Activated CD4-positive, alpha-beta memory T cell treated with anti-CD3 and anti-CD28 coated beads for 36 hours (primary cell): ENCODE results near the gene KCNH3. TPM values are rescaled to one million over a fixed set of nuclear protein-coding genes. Genes with fewer than 3 reads are reported as not detected.

Experiments used
- CTCF ChIA-PET: fragments of 350-600 bp; sonication (Branson Sonifier 250); formaldehyde crosslinking; loops from one replicate; lab custom pipeline; 2021; ENCODE audit warnings: antibody characterized with exemption, inconsistent platforms; lab: Charles Lee
- POLR2A ChIA-PET: fragments of 350-600 bp; sonication (Branson Sonifier 250); formaldehyde crosslinking; loops from one replicate; lab custom pipeline; 2021; ENCODE audit warnings: antibody characterized with exemption; lab: Charles Lee
- DNase-seq: peaks from one replicate; pipeline ENCODE4 v3.0.0-alpha.2; 2020
- H3K27ac Mint-ChIP-seq: one replicate; pipeline ENCODE4 v1.8.0; 2021; ENCODE audit warnings: mixed read lengths
- H3K27me3 Mint-ChIP-seq: one replicate; pipeline ENCODE4 v1.8.0; 2021; ENCODE audit warnings: mixed read lengths
- H3K36me3 Mint-ChIP-seq: one replicate; pipeline ENCODE4 v1.8.0; 2021; ENCODE audit warnings: mixed read lengths
- H3K4me1 Mint-ChIP-seq: one replicate; pipeline ENCODE4 v1.8.0; 2021; ENCODE audit warnings: low read depth, mixed read lengths
- H3K4me3 Mint-ChIP-seq: one replicate; pipeline ENCODE4 v1.8.0; 2021; ENCODE audit warnings: mild to moderate bottlenecking, mixed read lengths
- H3K9me3 Mint-ChIP-seq: one replicate; pipeline ENCODE4 v1.8.0; 2021; ENCODE audit warnings: mixed read lengths
- intact Hi-C: fragments of 100-400 bp; cut with micrococcal nuclease; formaldehyde crosslinking; loops from one replicate; pipeline ENCODE4 v1.15.1; 2023
- total RNA-seq, 2 experiments: library from RNA; stranded (reverse); gene quantifications; one replicate each; pipeline ENCODE4 v1.2.3, GENCODE V29; 2021

Gene KCNH3
- total RNA-seq, 2 experiments from 2014 or later = 1.2 to 1.3 TPM

DNA sequence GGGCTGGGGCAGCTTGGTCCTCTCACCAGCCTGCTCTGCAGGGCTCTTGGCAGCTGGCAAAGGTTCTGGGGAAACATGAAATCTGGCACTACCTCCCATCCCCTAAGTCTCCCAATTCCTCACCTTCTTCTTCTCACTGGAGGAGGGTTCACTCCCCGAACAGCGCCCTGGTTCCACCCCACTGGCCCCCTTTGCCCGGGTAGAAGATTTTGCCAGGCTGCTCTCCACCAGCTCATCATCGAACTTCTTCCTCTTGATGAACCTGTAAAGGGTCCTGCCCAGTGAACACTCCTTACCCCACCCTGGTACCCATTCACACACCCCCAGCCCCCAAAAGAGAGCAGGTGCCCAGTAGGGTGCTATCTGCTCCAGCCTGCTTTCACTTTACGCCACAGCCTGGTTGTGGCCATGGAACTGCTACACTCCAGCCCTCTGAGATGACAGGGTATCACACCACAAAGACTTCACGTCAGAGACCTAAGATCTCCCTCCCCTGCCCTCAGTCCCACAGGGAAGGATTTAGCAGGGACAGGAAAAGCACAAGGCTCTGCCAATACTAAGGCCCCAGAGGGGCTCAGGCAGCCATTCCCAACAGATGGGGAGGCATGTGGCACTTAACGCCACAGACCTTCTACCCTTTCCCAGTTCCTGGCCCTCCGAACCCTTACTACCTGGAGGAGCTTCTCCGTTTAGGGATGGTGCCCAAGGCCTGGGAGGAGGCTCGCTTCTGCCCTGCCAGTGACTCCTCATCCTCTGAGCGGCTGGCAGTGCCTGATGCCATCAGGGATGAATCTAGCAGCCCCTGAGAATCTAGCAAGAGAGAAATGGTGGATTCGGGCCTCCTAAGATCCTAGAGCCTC lies 26.8 kb downstream of the KCNH3 start:
- no peak overlapping the region for H3K4me3 Mint-ChIP-seq
- DNase-seq = no peak
- no peak overlapping the region for H3K27ac Mint-ChIP-seq
- no peaks in the 10 kb centered on the region for H3K27me3 Mint-ChIP-seq
- intact Hi-C loops = no loop called here
- ChIA-PET POLR2A (no interaction called here), CTCF (interaction anchor here (0.5 to 1.6 kb wide), 4 partner anchors 14 to 207 kb away, joined by 3 to 5 read pairs (median 4); partner anchors contain the start of gene PRPF40B)
- H3K9me3 Mint-ChIP-seq = no peaks in the 10 kb centered on the region
- peaks cover 22% of the 10 kb centered on the region for H3K36me3 Mint-ChIP-seq
- peaks cover 47% of the 10 kb centered on the region for H3K4me1 Mint-ChIP-seq

DNA sequence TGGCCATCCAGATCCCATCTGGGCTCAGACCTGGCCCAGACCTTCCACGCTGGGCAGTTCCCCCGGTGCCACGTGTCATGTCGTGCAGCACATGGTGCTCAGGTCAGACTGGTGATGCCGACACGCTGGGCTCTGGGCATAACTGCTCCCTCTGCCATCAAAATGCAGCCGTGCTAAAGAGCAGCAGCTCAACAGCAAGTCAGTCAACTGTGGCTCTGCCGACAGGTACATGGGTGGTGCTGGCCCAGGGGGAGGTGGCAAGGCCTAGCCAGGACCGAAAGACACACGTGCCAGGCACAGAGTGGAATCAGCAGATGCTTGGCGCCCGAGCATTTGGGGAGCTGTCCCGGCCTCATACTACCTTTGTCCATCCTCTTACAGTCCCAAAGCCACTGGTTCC lies 27.5 kb downstream of the KCNH3 start:
- ChIA-PET POLR2A (interaction anchor here (1.7 kb wide), 1 partner anchor 13 kb away, joined by 7 read pairs; no protein-coding TSS in a partner anchor), CTCF (interaction anchor here (0.5 to 1.1 kb wide), 2 partner anchors 19 to 56 kb away, joined by 3 read pairs; no protein-coding TSS in a partner anchor)
- Mint-ChIP-seq H3K4me3 (no peak overlapping the region), H3K27ac (no peak overlapping the region), H3K27me3 (no peaks in the 10 kb centered on the region), H3K36me3 (peaks cover 18% of the 10 kb centered on the region), H3K4me1 (peaks cover 46% of the 10 kb centered on the region), H3K9me3 (no peaks in the 10 kb centered on the region)
- DNase-seq = no peak
- intact Hi-C loops = no loop called here

DNA sequence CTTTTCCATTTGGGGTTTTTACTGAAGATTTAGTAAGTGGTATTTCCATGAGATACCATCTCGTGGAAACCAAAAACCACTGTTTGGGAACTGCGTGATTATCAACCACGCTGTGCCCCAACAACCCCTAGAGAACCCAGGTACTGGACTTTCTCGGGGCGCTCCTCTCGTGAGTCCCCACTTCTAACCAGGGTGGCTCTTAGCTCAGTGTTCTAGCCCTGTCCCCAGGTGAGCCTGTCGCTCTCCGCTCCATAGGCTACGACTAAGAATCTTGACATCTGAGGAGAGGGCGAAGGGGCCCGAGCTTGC lies 28.4 kb downstream of the KCNH3 start:
- Mint-ChIP-seq H3K27me3 (no peaks in the 10 kb centered on the region), H3K36me3 (peaks cover 15% of the 10 kb centered on the region), H3K27ac (peak overlapping the region; percentile 96), H3K4me1 (peaks cover 47% of the 10 kb centered on the region), H3K9me3 (no peaks in the 10 kb centered on the region), H3K4me3 (peak overlapping the region; percentile 98)
- ChIA-PET CTCF (interaction anchor here (0.7 to 1.5 kb wide), 7 partner anchors 13 to 219 kb away, joined by 3 to 7 read pairs (median 4); partner anchors contain the start of gene PRPF40B), POLR2A (interaction anchor here (0.5 to 2.5 kb wide), 6 partner anchors 14 to 427 kb away, joined by 3 to 7 read pairs (median 4); partner anchors contain the start of genes FMNL3 and SPATS2)
- no peak for DNase-seq
- intact Hi-C loops = no loop called here

DNA sequence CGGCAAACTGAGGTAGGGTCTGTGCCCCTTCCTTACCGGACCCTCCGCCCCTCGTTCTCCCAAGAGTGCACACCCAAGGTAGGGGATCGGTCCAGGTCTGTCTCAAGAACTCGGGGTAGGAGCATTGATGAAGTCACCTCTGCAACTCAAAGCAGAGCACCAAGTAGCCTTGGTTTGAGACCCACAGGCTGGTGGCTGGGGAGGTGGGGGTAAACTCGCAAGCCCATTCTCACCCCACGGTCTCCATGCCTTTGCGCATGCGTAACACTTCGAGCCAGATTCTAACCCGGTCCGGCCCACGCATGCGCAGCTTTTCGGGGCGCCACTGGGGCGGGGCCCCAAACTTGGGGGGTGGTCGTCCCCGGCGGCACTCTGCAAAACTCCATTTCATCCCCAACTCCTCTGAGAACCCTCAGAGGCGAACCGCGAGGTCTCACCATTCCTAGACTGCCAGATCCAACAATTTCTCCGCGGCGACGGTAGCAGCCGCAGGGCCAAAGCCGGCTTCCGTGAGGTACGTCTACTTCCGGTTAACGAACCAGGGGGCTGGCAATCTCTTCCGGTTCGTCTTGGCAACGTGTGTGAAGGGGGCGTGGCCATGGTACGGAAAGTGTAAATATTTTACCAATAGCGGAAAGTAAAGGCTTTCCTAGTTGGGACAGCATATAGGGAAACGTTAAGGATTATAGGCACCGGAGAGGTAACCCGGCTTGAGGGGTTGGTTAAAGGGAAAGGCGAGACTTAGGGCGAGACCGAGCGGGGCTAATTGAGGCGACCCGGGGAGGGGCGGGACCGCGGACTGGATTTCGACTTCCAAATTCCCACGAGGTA lies 29.0 kb downstream of the KCNH3 start, which contains the start of gene MCRS1:
Gene MCRS1, minus strand, starts transcription at position 532 of the 831 bp plus-strand sequence. CDS start 1,411 bp downstream, outside the sequence.
- peaks cover 11% of the 10 kb centered on the region for H3K36me3 Mint-ChIP-seq
- POLR2A ChIA-PET = interaction anchor here (0.5 to 2.5 kb wide), 5 partner anchors 15 to 315 kb away, joined by 3 to 7 read pairs (median 4); partner anchors contain the start of genes FMNL3 and SPATS2

DNA sequence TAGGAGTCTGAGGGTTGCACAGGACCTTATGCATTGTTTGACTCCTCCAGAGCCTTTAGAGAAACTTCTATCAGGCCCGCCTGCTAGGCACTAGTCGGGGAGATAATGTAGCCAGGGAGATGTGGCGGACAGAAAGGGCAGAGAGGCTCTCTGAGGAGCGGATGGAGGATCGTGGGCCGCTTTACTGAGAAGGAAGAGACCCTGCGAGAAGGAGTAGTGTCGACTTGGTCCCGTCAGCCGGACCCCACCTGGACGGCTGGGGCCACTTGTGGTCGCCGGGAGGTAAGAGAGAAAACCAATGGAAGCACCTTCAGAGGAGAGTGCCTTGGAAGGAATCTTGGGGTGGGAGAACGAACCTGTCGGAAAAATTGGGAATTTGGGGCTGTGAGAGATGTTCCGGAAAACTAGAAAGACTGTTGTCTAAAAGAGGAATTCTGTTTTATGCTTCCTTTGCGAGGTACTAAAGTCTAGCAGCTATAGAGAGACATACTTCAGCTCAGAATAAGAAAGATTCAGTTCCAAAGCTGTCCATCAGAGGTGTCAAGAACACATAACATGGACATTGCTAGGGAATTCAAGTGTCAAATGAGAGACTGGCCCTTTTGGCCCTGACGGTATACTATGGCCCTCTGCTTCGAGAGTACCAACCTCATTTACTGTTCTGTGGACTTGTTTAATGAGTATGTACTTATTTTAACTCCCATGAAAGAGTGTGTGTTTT lies 29.8 kb downstream of the KCNH3 start:
- peak overlapping the region; percentile 98 for H3K4me3 Mint-ChIP-seq
- POLR2A ChIA-PET = interaction anchor here (2.5 kb wide), 1 partner anchor 202 kb away, joined by 5 read pairs; the partner anchor contains the start of gene SPATS2
- peaks cover 47% of the 10 kb centered on the region for H3K4me1 Mint-ChIP-seq
- intact Hi-C loops = loop anchor here (1.0 to 2.0 kb wide), 3 partner anchors 54 to 202 kb away; partner anchors contain the start of genes SPATS2 and TMBIM6
- peaks cover 10% of the 10 kb centered on the region for H3K36me3 Mint-ChIP-seq
- no peak for DNase-seq
- no peaks in the 10 kb centered on the region for H3K27me3 Mint-ChIP-seq
- peak overlapping the region; percentile 96 for H3K27ac Mint-ChIP-seq
- no peaks in the 10 kb centered on the region for H3K9me3 Mint-ChIP-seq
- CTCF ChIA-PET = interaction anchor here (0.6 to 1.4 kb wide), 5 partner anchors 12 to 56 kb away, joined by 3 to 6 read pairs (median 3); partner anchors contain the start of gene PRPF40B

More for the DNA sequence above, 29.0 kb downstream of the KCNH3 start, which contains the start of gene MCRS1:
- peak; percentile 90 for DNase-seq
- intact Hi-C loops = loop anchor here (1.0 to 2.0 kb wide), 3 partner anchors 54 to 201 kb away; partner anchors contain the start of genes SPATS2 and TMBIM6
- H3K27me3 Mint-ChIP-seq = no peaks in the 10 kb centered on the region
- H3K27ac Mint-ChIP-seq = peak within 1 kb of the TSS; percentile 96
- H3K4me3 Mint-ChIP-seq = peak within 1 kb of the TSS; percentile 98
- H3K9me3 Mint-ChIP-seq = no peaks in the 10 kb centered on the region
- peaks cover 47% of the 10 kb centered on the region for H3K4me1 Mint-ChIP-seq
- CTCF ChIA-PET = interaction anchor here (0.6 to 1.5 kb wide), 11 partner anchors 13 to 220 kb away, joined by 3 to 7 read pairs (median 4); partner anchors contain the start of gene PRPF40B

DNA sequence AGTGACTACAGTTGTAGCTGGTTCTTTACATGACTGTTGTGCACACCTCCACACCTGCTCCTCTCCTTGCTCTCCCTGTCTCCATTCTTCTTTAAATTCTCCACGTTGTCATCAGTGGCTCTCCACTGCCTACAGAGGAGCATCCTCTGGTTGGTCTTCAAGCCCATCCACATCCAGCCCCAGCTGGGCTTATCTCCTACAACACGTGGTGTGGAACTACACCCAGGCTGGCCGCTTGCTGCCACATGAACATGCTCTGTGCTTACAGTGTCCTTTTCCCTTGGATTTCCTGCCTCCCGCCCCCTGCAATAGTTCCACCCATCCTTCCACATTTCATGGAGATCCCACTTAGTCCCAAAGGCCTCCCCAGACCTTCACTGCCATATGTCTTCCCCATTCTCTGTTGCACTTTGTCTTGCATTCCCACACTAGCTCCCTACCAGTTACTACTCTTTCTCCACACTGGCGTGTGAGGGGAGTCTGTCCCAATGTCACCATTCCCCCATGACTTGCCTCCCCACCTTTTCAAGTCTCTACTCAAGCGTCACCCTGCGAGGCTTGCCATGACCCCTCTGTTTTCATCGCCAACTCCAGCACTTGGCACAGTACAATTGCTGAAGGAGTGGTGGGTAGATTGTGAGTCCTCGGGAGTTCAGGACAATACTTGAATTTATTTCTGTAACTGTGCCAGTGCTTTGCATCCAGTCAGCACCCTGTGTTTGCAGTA lies 38.9 kb downstream of the KCNH3 start:
- H3K36me3 Mint-ChIP-seq = peaks cover 9% of the 10 kb centered on the region
- no peak overlapping the region for H3K27ac Mint-ChIP-seq
- H3K9me3 Mint-ChIP-seq = no peaks in the 10 kb centered on the region
- CTCF ChIA-PET = interaction anchor here (0.5 to 1.1 kb wide), 4 partner anchors 211 to 1038 kb away, joined by 3 to 4 read pairs (median 3); partner anchors contain the start of gene SPATS2
- H3K4me1 Mint-ChIP-seq = peaks cover 18% of the 10 kb centered on the region
- H3K4me3 Mint-ChIP-seq = no peak overlapping the region
- POLR2A ChIA-PET = no interaction called here
- no peak for DNase-seq
- H3K27me3 Mint-ChIP-seq = no peaks in the 10 kb centered on the region
- intact Hi-C loops = no loop called here

DNA sequence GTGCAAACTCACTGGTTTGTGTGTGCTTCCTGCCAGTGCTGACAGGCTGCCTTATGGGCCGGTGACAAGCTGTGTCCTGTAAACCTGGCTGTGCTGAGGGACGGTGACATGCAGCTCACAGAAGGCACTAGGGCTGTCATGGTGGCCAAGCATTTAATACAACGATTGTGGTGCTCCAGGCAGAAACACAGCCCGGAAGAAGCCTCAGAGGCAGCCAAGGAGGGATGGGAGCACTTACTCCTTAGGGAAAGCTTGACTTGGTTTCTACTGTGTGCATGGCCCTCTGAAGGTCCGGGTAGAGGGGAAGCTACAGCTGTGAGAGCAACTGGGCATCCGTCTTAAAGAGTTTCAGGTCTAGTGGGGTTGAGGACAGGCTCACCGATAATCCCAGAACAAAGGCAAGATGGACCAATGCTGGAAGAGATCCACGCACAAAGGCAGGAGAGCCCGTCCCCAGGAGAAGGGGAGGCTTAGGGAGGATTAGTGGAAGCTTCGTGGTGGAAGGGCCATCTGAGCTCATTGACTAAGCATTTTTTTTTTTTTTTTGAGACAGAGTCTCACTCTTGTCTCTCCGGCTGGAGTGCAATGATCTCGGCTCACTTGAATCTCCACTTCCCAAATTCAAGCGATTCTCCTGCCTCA lies 39.8 kb downstream of the KCNH3 start:
- intact Hi-C loops = no loop called here
- Mint-ChIP-seq H3K36me3 (peaks cover 7% of the 10 kb centered on the region), H3K27me3 (no peaks in the 10 kb centered on the region), H3K4me3 (no peak overlapping the region), H3K27ac (no peak overlapping the region), H3K4me1 (peaks cover 18% of the 10 kb centered on the region), H3K9me3 (no peaks in the 10 kb centered on the region)
- ChIA-PET POLR2A (interaction anchor here (0.6 to 0.7 kb wide), 2 partner anchors 57 to 390 kb away, joined by 3 to 4 read pairs; partner anchors contain the start of gene TUBA1A), CTCF (interaction anchor here (0.6 to 0.8 kb wide), 3 partner anchors 211 to 222 kb away, joined by 3 read pairs; partner anchors contain the start of gene SPATS2)
- DNase-seq = no peak

DNA sequence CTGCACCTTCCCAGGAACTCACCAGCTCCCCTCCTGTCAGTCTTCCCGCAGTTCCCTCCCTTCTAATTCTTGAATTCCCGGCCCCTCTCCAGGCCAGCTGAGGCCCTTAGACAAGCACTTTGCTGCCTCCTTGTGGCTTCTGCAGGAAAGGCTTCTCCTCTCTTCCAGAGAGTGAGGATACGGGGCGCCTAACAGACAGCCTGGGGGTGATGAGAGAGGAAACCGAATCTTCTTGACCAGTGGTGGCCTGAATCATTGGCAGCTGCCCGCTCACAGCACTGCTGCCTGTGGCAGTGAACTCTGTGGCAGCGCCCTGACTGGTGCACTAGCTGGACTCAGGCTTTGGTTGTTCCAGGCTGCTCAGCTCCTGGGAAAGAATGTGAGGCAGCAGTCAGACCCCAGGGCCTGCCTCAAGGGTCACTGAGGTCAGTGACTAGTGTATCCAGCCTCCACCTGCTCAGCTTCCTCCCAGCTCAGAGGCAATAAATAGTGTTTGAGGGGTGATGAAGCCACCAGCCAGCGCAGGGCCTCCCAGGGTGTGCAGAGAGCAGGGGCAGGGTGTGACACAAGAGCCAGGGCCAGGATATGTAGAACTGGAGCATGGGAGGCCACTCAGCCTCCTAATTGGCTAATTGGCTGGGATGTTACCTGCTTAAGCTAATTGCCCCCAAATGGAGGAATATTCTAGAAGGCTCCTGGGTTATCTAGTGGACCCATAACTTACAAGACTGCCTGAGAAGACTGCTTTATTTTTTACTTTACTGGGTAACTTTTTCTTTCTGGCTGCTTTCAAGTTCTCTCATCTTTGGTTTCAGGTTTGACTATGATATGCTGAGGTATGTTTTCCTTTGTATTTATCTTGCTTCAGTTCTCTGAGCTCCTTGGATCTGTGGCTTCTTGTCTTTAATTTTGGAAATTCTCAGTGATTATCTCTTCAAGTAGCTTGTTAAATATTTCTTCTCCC lies 42.0 kb downstream of the KCNH3 start:
- Mint-ChIP-seq H3K4me3 (no peak overlapping the region), H3K4me1 (peaks cover 18% of the 10 kb centered on the region), H3K9me3 (no peaks in the 10 kb centered on the region), H3K27me3 (no peaks in the 10 kb centered on the region), H3K27ac (peak overlapping the region; percentile 8), H3K36me3 (peaks cover 5% of the 10 kb centered on the region)
- POLR2A ChIA-PET = interaction anchor here (0.9 to 1.2 kb wide), 2 partner anchors 10 to 83 kb away, joined by 3 read pairs; no protein-coding TSS in a partner anchor
- CTCF ChIA-PET = interaction anchor here (0.5 to 4.2 kb wide), 34 partner anchors 8 to 364 kb away, joined by 3 to 25 read pairs (median 3); partner anchors contain the start of genes KCNH3, PRPF40B and TMBIM6
- intact Hi-C loops = loop anchor here (5.0 kb wide), 1 partner anchor 41 kb away; the partner anchor contains the start of gene PRPF40B
- DNase-seq = peak; percentile 65

DNA sequence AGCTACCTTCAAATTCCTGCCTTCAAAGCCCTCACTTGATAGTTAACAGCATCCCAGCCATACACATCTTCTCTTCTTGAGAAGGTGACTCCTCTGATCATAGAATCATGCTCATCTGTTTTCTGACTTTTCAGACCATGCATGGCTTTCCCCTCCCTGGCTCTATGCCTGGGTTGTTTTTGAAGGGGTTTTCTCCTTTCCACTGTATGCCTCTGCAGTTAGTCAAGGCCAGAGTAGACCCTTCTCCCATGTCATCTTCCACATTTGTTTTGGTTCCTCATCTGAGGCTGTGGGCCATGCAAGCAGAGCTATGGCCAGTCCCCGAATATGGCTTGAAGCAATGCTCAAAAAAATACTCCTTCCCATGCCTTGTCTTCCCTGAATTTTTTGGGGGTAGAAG lies 43.4 kb downstream of the KCNH3 start:
- Mint-ChIP-seq H3K4me3 (no peak overlapping the region), H3K36me3 (peaks cover 5% of the 10 kb centered on the region), H3K4me1 (peaks cover 18% of the 10 kb centered on the region), H3K27me3 (no peaks in the 10 kb centered on the region), H3K27ac (no peak overlapping the region), H3K9me3 (no peaks in the 10 kb centered on the region)
- ChIA-PET POLR2A (no interaction called here), CTCF (interaction anchor here (1.2 to 4.2 kb wide), 3 partner anchors 10 to 363 kb away, joined by 3 to 25 read pairs (median 6); no protein-coding TSS in a partner anchor)
- intact Hi-C loops = loop anchor here (5.0 kb wide), 1 partner anchor 40 kb away; the partner anchor contains the start of gene PRPF40B
- no peak for DNase-seq
